Stimulated activated CD8-positive, alpha-beta memory T cell treated with anti-CD3 and anti-CD28 coated beads, Interleukin-7, amount 100 ng/mL, for 24 hours (primary cell): Measurements from ENCODE around the gene SERF1B.
"Not testable (repeated sequence)": the region's sequence is repeated elsewhere in the genome, so short reads cannot be mapped to it uniquely, and the experiment has no call there.

ENCODE experiments used
- DNase-seq: peaks from one replicate; pipeline ENCODE4 v3.0.0-alpha.2; 2020; ENCODE audit warnings: low read depth

SERF1B gene

DNA sequence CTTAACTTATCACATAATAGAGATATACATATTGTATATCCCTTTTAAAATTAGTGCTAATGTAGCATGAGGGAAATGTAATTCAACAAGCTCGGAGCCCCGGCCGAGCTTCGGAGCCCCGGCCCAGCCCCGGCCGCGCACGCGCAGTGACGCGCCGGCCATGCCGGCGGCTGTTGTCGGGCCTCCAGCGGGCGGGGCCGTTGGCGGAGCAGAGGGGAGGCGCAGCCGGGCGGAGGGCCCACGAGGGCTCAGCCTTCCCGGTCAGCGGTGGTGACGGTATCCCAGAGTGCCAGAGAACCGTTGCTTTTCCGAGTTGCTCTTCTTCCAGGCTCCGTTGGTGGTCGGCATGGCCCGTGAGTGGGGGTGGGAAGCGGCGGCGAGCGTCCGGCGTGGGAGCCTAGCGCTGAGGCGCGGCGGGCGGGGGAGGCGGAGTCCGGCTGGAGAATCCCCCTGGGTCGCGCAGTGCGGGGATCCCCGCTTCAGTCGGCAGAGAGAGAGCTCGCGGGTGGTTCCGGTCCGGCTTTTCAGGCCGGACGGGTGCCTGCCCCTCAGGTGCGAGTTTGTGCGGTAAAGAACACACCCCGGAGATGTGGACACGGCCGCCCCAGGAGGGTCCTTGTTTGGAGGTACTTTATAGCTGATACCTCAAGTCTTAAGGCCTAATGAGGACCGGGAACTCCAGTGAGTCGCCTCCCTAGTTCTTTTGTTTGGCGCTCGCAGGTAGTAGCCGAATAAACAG, at the start of gene SERF1B:
TSS of gene SERF1B (plus strand) at position 146 of the 739 bp plus-strand sequence. CDS start at position 347, 201 bp downstream.
- DNase-seq: not testable (repeated sequence)

DNA sequence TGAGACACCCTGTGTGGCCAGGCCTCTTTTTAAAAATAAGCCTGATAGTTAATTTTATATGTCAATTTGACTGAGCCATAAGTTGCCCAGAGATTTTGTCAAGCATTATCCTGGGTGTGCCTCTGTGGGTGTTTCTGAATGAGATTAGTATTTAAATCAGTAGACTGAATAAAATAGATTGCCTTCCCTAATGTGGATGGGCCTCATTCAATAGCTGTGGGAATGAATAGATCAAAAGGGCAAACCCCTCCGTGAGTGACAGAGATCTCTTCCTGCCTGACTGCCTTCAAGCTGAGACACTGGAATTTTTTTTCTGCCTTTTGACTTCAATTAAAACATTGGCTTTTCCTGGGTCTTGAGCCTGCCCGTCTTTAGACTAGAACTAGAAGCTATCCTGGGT, 33.3 kb upstream of the SERF1B start:
- DNase-seq: not testable (repeated sequence)

DNA sequence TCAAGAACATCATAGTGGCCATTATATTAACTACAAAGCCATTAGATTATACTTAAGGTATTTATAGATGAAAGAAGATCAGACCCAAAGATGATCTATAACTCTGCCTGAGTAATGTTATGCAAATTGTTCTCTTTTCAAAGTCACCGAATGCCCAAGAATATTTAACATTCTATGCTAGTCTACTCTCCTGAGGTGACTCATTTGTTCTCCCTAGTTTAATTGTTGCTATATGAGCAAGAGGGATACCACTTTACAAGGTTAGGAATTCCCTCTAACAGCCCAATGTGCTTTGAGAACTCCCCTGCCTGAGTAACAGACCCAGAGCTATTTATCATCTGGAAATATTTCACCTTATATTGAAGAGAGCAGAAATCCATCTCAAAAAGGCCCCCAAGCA, 29.5 kb upstream of the SERF1B start:
- not testable (repeated sequence) for DNase-seq

DNA sequence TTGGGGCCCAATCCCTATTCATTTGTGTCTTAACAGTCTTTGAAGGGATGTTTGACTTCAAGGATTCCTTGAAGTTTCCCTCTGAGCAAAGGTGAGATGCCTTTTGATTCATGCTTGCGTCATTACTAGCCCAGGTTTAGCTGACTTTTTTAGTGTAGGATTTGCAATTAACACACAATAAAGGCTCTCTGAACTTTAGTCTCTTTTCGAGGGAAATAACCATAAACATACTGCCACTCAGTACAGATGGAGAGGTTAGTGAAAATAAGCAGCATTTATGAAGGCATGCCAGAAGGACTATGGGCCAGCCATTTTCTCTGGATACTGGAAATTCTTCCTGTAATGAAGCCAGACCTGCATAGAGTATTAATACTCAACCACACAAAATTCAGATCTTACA, 4.4 kb upstream of the SERF1B start:
- not testable (repeated sequence) for DNase-seq

DNA sequence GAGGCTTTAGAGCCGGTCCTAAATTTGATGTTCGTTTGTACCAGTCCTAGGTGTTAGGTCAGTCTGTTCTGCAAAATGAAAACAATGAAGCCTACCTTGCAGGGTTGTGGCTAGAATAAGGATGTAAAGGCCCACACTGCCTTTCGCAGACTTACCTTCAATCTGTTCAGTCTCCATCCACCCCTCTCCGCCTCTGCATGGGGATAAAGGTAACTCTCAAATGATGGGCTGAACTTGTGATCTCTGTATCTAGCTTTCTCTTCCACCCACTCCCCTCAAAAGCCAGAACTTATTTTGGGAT, 744 bp downstream of the SERF1B start:
- not testable (repeated sequence) for DNase-seq

DNA sequence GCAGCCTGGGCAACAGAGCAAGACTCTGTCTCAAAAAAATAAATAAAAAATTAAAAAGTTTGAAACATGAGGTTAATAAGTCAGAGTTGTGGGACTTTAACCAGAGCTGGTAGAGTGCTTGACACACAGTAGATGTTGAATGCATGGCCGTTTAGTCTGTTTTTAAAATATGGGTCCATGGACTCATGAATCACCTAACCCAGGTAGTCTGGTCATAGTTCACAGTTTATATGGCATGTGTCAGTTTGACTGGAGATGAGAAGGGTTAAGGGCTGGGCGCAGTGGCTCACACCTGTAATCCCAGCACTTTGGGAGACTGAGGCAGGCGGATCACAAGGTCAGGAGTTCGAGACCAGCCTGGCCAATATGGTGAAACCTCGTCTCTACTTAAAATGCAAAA, 6.2 kb downstream of the SERF1B start:
- DNase-seq: not testable (repeated sequence)

DNA sequence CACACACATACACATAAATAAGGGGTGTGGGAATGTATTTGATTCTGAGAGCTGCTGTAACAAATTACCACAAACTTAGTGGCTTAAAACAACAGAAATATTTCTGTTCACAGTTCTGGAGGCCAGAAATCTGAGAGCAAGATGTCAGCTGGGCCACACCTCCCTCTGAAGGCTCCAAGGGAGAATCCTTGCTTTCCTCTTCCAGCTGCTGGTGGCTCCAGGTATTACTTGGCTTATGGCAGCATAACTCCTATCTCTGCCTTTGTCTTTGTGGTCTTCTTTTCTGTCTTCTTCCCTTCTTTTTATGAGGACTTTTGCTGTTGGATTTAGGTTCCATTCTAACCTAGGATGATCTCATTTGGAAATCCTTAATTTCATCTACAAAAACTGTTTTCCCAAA, 16.4 kb downstream of the SERF1B start:
- not testable (repeated sequence) for DNase-seq

DNA sequence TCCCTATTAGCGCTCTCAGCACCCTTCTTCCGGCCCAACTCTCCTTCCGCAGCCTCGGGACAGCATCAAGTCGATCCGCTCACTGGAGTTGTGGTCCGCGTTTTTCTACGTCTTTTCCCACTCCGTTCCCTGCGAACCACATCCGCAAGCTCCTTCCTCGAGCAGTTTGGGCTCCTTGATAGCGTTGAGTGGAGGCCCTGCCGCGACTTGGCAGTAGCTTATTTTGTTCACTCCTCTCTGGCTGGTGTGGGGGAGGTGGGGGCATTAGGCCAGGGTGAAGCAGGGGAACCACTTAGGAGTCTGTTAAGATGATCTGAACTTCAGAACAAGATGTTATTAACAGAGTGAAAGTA, 24.7 kb downstream of the SERF1B start:
- not testable (repeated sequence) for DNase-seq

DNA sequence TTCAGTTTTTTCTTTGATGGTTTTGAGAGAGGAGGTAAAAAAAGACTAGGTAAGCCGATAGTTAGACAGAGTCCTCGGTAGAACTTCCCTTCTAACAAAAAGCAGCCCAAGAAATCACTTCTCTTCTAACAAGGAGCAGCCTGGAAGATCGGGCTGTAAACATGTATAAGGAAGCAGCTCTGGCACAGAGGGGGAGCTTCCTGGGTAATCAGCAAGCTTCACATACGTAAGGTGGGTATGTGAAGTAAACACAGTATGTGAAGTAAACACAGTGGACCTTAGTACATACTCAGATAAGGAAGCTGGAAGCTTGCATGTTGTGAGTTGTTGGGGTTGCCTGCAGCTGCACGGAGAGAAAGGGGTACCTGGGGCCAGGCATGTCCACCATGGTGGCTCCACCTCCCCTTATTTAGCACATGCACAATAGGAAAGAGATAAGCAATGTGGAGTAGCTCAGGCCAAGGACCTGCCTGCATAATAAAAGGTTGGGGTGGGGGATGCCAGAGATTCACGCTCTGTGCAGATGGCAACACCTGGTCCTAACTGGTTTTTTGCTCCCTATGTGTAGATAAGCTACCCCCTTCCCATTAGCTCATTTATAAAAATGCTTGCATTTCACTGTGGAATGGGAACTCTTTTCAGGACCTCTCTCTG, 31.4 kb downstream of the SERF1B start:
- DNase-seq: not testable (repeated sequence)

DNA sequence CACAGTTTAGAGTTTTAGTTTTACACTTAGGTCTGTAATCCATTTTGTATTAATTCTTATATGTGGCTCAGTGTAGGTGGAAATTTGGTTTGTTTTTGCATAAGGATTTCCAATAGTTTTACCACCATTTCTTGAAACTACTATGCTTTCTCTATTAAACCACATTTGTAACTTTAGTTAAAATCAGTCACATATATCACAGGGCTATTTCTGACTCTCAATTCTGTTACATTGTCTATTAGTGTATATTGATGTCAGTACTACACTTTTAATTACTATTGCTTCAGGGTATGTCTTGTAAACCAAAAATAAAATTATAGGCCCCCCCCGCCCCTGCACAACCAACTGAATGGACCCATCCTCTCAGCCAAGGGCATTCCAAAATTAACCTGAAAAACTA, 32.1 kb downstream of the SERF1B start:
- DNase-seq: not testable (repeated sequence)

DNA sequence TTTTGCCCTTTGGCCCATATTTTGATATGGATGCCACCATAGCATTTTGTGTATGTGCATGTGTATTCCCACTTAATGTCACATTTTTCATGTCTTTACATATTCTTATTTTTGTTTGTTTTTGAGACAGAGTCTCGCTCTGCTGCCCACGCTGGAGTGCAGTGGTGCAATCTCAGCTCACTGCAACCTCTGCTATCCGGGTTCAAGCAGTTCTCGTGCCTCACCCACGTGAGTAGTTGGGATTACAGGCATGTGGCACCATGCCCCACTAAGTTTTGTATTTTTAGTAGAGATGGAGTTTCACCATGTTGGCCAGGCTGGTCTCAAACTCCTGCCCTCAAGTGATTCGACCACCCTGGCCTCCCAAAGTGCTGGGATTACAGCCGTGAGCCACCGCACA, 52.6 kb downstream of the SERF1B start:
- not testable (repeated sequence) for DNase-seq

DNA sequence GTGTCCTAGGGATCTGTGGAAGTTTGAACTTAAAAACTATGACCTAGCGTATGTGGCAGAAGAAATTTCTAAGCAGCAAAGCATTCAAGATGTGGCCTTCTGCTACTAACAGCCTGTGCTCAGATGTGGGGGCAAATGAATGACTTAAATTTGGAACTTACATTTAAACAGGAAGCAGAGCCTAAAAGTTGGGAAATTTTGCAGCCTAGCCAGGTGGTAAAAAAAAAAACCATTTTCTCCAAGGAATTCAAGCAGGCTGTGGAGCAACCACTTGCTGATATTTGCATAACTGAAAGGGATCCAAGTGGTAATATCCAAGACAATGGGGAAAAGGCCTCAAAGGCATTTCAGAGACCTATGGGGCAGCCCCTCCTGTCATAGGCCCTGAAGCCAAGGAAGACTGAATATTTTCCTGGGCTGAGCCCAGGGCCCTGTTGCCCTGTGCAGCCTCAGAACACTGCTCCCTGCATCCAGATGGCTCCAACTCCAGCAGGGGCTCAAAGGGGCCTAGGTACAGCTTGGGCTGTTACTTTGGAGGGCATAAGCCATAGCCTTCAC, 63.9 kb downstream of the SERF1B start:
- DNase-seq: not testable (repeated sequence)

DNA sequence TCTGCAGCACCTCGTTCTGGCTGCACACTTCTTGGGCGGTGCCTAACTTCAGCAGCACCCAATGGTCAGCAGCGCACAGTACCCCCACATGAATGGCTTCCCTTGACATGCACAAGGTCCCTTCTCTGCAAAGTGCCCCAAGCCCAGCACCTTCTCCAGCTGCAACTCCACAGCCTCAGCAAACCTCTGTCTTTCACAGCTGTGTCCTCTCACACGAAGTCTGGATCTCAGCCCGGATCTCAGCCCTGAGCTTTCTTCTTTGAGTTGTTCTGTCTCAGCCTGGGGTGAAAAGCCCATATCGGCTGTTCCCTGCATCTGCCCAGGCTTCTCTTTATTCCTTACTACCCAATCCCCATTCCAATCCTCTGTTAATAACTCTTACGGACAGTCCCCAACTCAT, 66.7 kb downstream of the SERF1B start:
- not testable (repeated sequence) for DNase-seq
